Body of pancreas (tissue), 4 donors: ENCODE results near the gene SRRM2. TPM values are rescaled to one million over a fixed set of nuclear protein-coding genes. Genes with fewer than 3 reads are reported as not detected.
A peak's percentile ranks its signal among the peaks of the same experiment; 100 is the strongest.

Source experiments
- ATAC-seq: fragments of 150-250 bp; one replicate; pipeline ENCODE4 v1.9.1; 2016
- DNase-seq, 4 donors: peaks; one replicate each; pipeline ENCODE4 v3.0.0-alpha.2; 2019
- H3K27ac ChIP-seq, 4 donors: fragments of 200-600 bp; sonication (generic); 1 replicate in 3 of 4; 2 replicates in 1 of 4; pipeline versions ENCODE4 v1.5.1 to v1.6.1; 2016 to 2019; ENCODE audit warnings: mild to moderate bottlenecking in 1 of 4, mixed read lengths in 1 of 4, moderate library complexity in 1 of 4
- H3K27me3 ChIP-seq, 2 donors: fragments of 200-600 bp; sonication (generic); one replicate each; pipeline ENCODE4 v1.6.0; 2016; ENCODE audit warnings: mild to moderate bottlenecking in 1 of 2
- H3K36me3 ChIP-seq, 2 donors: fragments of 200-600 bp; sonication (generic); replicated peaks in 1 of 2; 2 replicates each; pipeline ENCODE4 v1.5.1; 2016; ENCODE audit warnings: low read depth in 2 of 2; ENCODE audit not compliant: insufficient read depth in 1 of 2
- H3K4me1 ChIP-seq: fragments of 200-600 bp; sonication (generic); one replicate; pipeline ENCODE4 v1.6.0; 2016
- H3K4me3 ChIP-seq, 2 donors: fragments of 200-600 bp; sonication (generic); 1 replicate in 1 of 2; 2 replicates in 1 of 2; pipeline ENCODE4 v1.5.1; 2016 to 2019
- H3K9me3 ChIP-seq, 3 donors: fragments of 200-600 bp; sonication (generic); 1 replicate in 2 of 3; 2 replicates in 1 of 3; pipeline ENCODE4 v1.5.1; 2016
- CTCF ChIP-seq, 7 experiments: fragments of 450-650 bp in 4 of 7; fragments of 200-600 bp in 3 of 7; sonication (generic) in 3 of 7; IDR thresholded peaks; one replicate each; pipeline ENCODE4 v1.5.1; 2016 to 2019; ENCODE audit warnings: antibody characterized with exemption in 7 of 7
- POLR2A ChIP-seq, 3 donors: fragments of 450-650 bp; IDR thresholded peaks; one replicate each; pipeline ENCODE4 v1.6.1; 2016; ENCODE audit warnings: antibody characterized with exemption in 3 of 3, mild to moderate bottlenecking in 2 of 3
- WGBS, 2 donors: methylation state at CpG; one replicate each; pipeline ENCODE4 v1.1.5; 2017; 5-methylcytosine and 5-hydroxymethylcytosine counted together
- intact Hi-C: fragments of 100-400 bp; cut with DNase I; formaldehyde crosslinking; loops from one replicate; pipeline ENCODE4 v1.15.1; 2023
- total RNA-seq, 2 donors: library from RNA; depleted of rRNA; stranded (reverse); fragments of >200 nt; gene quantifications; one replicate each; pipeline ENCODE4 v1.1.0, GENCODE V29; 2016

SRRM2 gene
- total RNA-seq, 2 donors from 2014 or later = 231 to 1,198 TPM

GRCh38 chr16:2716948-2717347 is 35.5 kb upstream of the SRRM2 start:
- peaks cover 28% of the 10 kb centered on the region for H3K4me1 ChIP-seq
- no peaks in the 10 kb centered on the region for H3K27me3 ChIP-seq
- intact Hi-C loops = no loop called here
- no peak overlapping the region for H3K4me3 ChIP-seq
- H3K27ac ChIP-seq = no peak overlapping the region
- 75 to 97% methylated on average over 6 to 10 of the region's 10 CpGs for WGBS, 2 donors
- H3K36me3 ChIP-seq = no peaks in the 10 kb centered on the region
- TF ChIP-seq POLR2A (IDR thresholded peaks at IDR 0.05) = no peak
- TF ChIP-seq CTCF (IDR thresholded peaks at IDR 0.05) = no peak
- no peaks in the 10 kb centered on the region for H3K9me3 ChIP-seq
- ATAC-seq (no peak), DNase-seq (no peak)

- H3K27ac ChIP-seq = no peak overlapping the region
- DNase-seq (peak in 1 of 4 donors; percentile 8), ATAC-seq (no peak)
- peaks cover 28% of the 10 kb centered on the region for H3K4me1 ChIP-seq
- no peaks in the 10 kb centered on the region for H3K36me3 ChIP-seq
- intact Hi-C loops = no loop called here
- 79% methylated on average over 17 to 21 of the region's 21 CpGs for WGBS, 2 donors
- TF ChIP-seq POLR2A (IDR thresholded peaks at IDR 0.05) (no peak), CTCF (IDR thresholded peaks at IDR 0.05) (no peak)
- no peaks in the 10 kb centered on the region for H3K27me3 ChIP-seq
- no peaks in the 10 kb centered on the region for H3K9me3 ChIP-seq
- no peak overlapping the region for H3K4me3 ChIP-seq
Measured at GRCh38 chr16:2717383-2718263, 34.8 kb upstream of the SRRM2 start.

GRCh38 chr16:2719328-2720063 is 32.9 kb upstream of the SRRM2 start:
- WGBS, 2 donors = 40 to 57% methylated on average over 2 to 14 of the region's 16 CpGs
- no peak overlapping the region for H3K4me3 ChIP-seq
- ATAC-seq (peak; percentile 19), DNase-seq (peak; percentile 30 to 53 (median 42))
- intact Hi-C loops = no loop called here
- peaks cover 28% of the 10 kb centered on the region for H3K4me1 ChIP-seq
- H3K27me3 ChIP-seq = no peaks in the 10 kb centered on the region
- no peaks in the 10 kb centered on the region for H3K9me3 ChIP-seq
- no peaks in the 10 kb centered on the region for H3K36me3 ChIP-seq
- H3K27ac ChIP-seq = peak overlapping the region in 3 of 4 donors; percentile 31 to 83 (median 63)
- TF ChIP-seq POLR2A (IDR thresholded peaks at IDR 0.05) = no peak
- no peak for TF ChIP-seq CTCF (IDR thresholded peaks at IDR 0.05)

GRCh38 chr16:2720064-2720457 is 32.4 kb upstream of the SRRM2 start, which contains the start of gene PRSS27:
PRSS27 (minus strand) TSS chr16:2720224; CDS start chr16:2720160, 64 bp downstream.
- DNase-seq (no peak), ATAC-seq (no peak)
- Histone ChIP-seq H3K4me3 (peak within 1 kb of the TSS; percentile 23 to 74), H3K27me3 (no peaks in the 10 kb centered on the region), H3K4me1 (peaks cover 28% of the 10 kb centered on the region), H3K27ac (peak within 1 kb of the TSS; percentile 55 to 83 (median 66)), H3K9me3 (no peaks in the 10 kb centered on the region), H3K36me3 (no peaks in the 10 kb centered on the region)
- TF ChIP-seq CTCF (IDR thresholded peaks at IDR 0.05) (no peak), POLR2A (IDR thresholded peaks at IDR 0.05) (no peak)
- intact Hi-C loops = no loop called here
- 88 to 90% methylated on average over 5 to 19 of the region's 26 CpGs for WGBS, 2 donors
